Stimulated activated CD4-positive, alpha-beta T cell treated with anti-CD3 and anti-CD28 coated beads, Interleukin-12 subunit alpha, Interleukin-12 subunit beta, amount 100 ng/mL, for 24 hours (primary cell): ENCODE measurements around the gene HOXC9.

ENCODE experiments used
- DNase-seq, 2 experiments: peaks; one replicate each; pipeline ENCODE4 v3.0.0-alpha.2; 2020; ENCODE audit warnings: low read depth in 2 of 2

HOXC9 gene

GRCh38 chr12:54000116-54001114 lies at the start of gene HOXC9:
Gene HOXC9, plus strand, starts transcription at chr12:54000161. Its CDS starts 28 bp downstream, at chr12:54000189.
- DNase-seq, result no peak

- no peak for DNase-seq
These were observed 49.6 kb upstream of the HOXC9 start for GRCh38 chr12:53950437-53950773.

DNA sequence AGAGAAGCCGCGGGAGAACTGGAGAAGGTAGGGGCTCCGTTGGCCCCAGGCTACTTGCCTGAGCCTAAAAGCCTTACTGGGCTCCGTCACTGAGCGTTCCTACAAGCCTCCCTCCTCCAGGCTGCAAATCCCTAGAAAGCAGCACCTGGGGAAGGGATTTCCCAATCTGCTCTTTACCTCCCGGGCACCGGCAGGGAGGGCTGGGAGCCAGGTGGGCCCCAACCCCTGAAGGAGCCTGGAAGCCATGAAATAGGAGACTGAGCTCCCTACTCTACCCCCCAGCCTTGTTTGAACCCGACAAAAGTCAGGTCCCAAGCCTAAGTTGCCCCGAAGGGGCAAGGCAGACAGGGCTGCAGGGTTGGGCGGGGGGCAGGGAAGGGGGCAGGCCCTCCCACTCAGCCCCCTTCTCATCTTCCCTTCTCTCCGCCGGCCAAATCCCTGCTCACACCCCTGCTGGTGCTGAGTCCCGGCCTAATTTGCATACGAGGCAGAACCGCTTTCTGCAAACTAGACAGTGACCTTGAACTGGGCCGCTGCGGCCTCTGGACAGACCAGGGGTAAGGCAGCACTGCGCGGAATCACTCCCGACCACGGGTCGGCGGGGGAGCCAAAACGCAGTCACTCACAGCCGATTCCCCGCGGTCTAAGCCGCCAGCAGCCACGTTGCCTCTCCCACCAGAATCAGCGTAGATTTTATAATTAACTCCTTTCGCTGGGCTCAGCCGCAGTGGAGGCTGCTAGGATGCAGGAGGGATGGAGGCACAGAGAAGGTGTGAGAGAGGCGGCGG lies 49.0 kb upstream of the HOXC9 start:
- DNase-seq, result no peak

DNA sequence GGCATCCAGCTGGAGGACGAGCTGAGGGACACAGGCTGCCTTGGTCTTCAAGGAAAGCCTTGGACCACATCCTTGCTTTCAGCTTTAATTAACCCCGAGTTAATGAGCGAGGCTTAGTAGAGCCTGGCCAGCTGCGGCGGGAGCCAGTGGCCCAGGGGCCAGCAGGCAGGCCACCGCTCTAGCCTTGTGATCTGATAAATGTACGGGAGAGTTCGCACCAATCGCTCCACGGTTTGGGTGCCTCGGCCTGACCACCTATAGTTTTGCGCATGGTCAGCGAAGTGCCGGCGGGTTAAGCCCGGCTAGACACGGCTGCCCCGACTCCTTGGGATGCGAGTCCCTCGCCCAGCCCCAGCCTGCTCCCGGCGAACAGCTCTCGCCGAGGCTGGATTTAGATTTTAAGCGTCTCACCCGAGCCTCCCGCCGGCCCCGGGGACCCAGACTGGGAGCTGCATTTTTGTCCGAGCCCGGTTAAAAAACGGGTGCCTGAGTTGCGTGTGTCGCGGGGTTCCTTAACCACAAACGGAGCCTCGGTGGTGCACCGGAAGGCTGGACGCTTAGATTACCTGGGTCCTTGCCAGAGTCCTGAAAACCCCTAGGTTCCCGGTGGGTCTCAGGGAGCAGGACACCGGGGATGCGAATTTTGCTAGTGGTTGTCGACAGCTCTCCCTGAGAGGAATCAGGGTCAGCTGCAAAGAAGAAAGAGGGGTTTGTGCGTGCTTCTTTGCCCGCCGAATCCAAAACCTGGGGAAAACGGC lies 48.2 kb upstream of the HOXC9 start:
- DNase-seq, result no peak

- no peak for DNase-seq
These were observed 47.6 kb upstream of the HOXC9 start for GRCh38 chr12:53952335-53952694.

- DNase-seq, result no peak
These were observed 46.9 kb upstream of the HOXC9 start for GRCh38 chr12:53952871-53953734.

GRCh38 chr12:53953831-53954693 lies 45.9 kb upstream of the HOXC9 start:
- DNase-seq, result no peak

GRCh38 chr12:53954694-53955035 lies 45.3 kb upstream of the HOXC9 start, which contains the start of gene HOXC12:
Gene HOXC12, plus strand, starts transcription at chr12:53954903. Its CDS starts 27 bp downstream, at chr12:53954930.
- no peak for DNase-seq

DNA sequence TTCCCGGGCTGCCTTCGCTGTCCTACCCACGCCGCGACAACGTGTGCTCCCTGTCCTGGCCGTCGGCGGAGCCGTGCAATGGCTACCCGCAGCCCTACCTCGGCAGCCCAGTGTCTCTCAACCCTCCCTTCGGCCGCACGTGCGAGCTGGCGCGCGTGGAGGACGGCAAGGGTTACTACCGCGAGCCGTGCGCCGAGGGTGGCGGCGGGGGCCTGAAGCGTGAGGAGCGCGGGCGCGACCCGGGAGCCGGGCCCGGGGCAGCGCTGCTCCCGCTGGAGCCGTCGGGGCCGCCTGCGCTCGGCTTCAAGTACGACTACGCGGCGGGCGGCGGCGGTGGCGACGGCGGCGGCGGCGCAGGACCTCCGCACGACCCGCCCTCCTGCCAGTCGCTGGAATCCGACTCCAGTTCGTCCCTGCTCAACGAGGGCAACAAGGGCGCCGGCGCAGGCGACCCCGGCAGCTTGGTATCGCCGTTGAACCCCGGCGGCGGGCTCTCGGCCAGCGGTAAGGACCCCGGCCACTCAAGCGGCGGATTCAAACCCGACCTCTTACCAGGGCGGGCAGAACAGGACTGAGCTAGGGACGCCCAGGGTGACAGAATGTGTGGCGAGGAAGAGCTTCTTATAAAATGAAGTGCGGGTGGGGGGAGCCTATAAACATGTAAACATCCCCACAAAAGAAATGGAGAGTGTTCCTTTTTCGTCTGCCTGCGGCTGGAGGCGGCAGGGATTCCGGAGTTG lies 44.8 kb upstream of the HOXC9 start:
- no peak for DNase-seq

DNA sequence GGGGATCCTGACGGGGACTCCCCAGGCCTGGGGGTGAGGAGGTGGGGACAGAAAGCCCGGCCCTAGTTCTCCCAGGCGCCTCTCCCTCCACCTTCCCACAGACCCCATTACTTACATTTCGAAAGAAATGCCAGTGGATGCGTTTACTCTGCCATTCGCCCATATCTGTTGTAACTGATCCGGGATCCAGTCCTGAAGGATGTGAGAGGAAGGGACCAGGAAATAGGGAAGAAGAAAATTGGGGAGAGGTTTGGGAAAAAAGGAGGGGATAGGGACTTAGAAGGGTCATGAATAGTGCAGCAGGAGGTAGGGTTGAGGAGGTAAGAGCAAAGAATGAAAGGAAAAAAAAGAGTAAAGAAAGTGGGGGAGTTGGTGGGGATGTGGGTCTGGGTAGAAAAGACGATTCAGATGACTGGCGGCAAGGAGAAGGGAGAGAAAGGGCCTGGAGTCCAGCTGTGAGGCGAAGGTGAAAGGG lies 44.1 kb upstream of the HOXC9 start:
- DNase-seq, result no peak

- no peak for DNase-seq
These were observed 43.6 kb upstream of the HOXC9 start for GRCh38 chr12:53956251-53956887.

DNA sequence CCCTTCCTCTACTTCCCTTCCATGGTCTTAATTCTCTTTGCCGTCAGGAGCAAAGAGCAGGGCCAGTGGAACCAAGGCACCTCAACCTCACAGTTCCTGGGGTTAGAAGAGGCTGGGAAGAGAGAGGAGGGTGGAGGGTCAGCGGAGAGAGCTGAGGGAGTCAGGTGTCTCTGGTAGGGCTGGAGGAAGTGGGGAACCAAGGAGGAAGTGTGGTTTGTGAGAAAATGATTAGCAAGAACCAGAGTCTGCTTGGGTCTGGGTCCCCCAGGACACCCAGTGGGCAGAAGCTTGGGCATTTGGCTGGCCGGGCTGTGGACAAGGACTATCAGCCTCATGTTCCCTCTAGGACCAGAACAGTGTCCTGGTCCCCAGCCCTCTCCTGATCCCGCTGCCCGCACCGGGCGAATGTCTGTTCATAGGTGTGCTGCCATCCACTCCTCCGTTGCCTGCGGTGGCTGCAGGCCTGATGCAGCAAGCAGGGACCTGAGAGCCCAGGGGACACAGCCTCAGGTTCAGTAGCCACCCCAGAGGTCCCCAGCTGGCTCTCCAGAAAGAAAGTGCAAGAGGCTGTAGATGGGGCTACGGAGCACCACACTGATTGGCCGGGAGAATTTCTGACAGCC lies 42.9 kb upstream of the HOXC9 start:
- no peak for DNase-seq

DNA sequence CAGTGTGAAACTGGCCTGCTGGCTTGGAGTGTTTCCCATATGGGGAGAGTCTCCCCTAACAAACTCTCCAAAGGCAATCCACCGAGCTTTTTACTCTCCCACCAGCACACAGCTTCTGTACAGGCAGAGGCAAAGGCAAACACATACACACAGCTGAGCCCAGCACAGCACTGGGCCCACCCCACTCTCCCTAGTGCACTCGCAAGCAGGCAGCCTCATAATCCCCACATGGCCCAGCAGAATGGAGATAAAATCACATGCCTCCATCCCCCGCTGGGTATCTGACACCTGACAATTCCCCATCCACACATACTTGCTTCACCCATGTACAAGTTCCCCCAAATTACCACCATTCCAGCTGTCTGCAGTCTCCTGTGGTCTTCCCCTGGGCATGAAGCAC lies 41.8 kb upstream of the HOXC9 start:
- DNase-seq, result no peak

DNA sequence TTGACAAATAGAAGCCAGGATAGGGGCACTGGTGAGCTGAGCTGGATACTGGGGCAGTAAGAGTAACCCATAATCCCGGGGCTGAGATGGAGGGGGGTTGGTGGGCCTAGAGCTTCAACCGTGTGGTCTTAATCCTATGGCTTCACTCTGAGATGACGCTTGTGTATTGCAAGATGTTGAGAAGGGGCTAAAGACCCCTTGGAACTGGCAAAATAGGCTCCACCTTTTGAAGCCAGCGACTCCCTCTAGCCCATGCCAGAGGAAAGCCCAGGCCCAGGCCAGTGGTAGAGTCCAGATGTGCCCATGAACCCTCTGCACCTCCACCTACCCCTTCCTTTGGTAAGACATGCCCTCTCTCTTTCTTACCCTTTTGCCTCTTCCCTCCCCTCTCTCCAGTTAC lies 40.6 kb upstream of the HOXC9 start:
- DNase-seq, result no peak

GRCh38 chr12:53960187-53961024 lies 39.6 kb upstream of the HOXC9 start:
- no peak for DNase-seq

DNA sequence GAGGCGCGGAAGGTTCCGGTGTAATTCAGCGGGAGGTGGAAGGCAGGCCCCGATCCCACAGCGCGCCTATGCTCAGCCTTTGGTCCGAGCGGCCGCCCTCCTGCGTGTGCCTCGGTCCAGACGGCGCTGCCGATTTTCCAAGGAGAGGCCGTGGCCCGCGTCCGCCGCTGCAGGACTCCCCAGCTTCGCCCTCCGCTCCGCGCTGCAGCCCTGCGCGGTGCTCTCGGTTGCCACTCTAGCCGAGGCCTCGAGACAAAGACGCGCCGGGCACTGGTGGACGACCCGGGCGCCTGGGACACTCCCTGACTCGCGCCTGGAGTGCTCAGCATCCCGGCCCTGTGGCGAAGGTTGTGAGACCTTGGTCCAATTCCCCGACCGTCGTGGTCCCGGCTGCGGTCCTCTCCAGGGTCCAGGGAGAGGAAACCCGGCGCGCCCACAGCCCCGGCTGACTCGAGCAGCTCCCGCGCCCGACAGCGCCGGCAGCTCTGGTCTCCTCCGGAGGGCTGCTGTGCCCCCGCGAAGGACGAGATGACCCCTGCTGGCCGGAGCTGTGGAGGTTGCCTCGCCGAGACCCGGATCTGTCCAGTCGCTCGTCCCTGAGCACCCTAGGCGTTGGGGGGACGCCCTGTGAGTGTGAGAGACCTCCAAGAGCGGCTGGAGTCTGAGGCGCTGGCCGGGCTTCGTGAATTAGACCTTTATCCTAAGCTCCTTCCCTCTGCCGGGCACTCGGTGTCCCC lies 38.8 kb upstream of the HOXC9 start:
- no peak for DNase-seq

- no peak for DNase-seq
These were observed 37.0 kb upstream of the HOXC9 start for GRCh38 chr12:53963005-53963404.
